CD4-positive, alpha-beta T cell treated with Interleukin-17A for 4 hours (primary cell): Measurements from ENCODE around the gene SHE.
A peak's percentile ranks its signal among the peaks of the same experiment; 100 is the strongest.
"Not testable (repeated sequence)": the region's sequence is repeated elsewhere in the genome, so short reads cannot be mapped to it uniquely, and the experiment has no call there.

Experiments
- DNase-seq: peaks from one replicate; pipeline ENCODE4 v3.0.0-alpha.2; 2020; ENCODE audit warnings: mixed read lengths

Gene SHE

DNA sequence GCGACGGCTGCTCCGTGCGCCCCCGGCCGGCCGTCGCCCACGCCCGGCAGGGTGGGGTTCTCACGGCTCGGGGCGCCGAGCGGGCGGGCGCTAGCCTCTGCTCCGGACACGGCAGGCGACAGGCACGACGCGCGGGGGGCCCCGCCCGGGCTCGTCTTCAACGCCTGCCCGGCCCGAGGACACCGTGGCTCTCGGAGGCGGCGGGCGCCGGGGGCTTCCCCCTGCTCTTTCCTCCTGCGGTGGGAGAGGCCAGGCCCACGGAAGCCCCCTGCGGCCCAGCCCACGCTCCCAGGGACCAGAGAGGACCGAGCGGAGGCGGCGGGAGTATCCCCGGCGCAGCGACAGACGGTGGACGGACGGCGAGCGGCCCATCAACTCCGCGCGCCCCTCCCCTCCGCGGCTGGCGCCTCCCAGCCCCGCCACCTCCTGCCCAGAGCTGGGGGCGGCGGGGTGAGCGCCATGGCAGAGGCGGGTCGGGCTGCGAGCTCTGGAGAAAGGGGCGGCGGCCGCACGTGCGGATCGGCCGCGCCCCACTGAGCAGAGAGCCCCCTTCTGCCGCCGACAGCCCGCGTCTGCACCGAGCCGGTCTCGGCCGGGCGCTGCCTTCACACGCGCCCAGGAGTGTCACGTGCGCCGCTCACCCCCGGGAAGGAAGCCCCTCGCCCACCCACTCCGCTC is at the start of gene SHE, which contains the start of gene TDRD10:
TSS of gene SHE (minus strand) at position 347 of the 678 bp plus-strand sequence. CDS start 386 bp downstream, outside the sequence.
TSS of gene TDRD10 (plus strand) at position 154 of the 678 bp plus-strand sequence. CDS start 4,685 bp downstream, outside the sequence.
- DNase-seq = peak; percentile 28

- DNase-seq = no peak
Observed at GRCh38 chr1:154551474-154551873, 49.3 kb upstream of the SHE start.

- DNase-seq = no peak
Observed at GRCh38 chr1:154550657-154551056, 48.4 kb upstream of the SHE start.

- DNase-seq = no peak
Observed at GRCh38 chr1:154550070-154550469, 47.9 kb upstream of the SHE start.

- DNase-seq = no peak
Observed at GRCh38 chr1:154549202-154549770, 47.1 kb upstream of the SHE start.

GRCh38 chr1:154548028-154548427 is 45.8 kb upstream of the SHE start:
- no peak for DNase-seq

- no peak for DNase-seq
Observed at GRCh38 chr1:154547105-154547732, 45.0 kb upstream of the SHE start.

- DNase-seq = peak; percentile 65
Observed at GRCh38 chr1:154546264-154547063, 44.3 kb upstream of the SHE start.

GRCh38 chr1:154541231-154541630 is 39.0 kb upstream of the SHE start:
- no peak for DNase-seq

DNA sequence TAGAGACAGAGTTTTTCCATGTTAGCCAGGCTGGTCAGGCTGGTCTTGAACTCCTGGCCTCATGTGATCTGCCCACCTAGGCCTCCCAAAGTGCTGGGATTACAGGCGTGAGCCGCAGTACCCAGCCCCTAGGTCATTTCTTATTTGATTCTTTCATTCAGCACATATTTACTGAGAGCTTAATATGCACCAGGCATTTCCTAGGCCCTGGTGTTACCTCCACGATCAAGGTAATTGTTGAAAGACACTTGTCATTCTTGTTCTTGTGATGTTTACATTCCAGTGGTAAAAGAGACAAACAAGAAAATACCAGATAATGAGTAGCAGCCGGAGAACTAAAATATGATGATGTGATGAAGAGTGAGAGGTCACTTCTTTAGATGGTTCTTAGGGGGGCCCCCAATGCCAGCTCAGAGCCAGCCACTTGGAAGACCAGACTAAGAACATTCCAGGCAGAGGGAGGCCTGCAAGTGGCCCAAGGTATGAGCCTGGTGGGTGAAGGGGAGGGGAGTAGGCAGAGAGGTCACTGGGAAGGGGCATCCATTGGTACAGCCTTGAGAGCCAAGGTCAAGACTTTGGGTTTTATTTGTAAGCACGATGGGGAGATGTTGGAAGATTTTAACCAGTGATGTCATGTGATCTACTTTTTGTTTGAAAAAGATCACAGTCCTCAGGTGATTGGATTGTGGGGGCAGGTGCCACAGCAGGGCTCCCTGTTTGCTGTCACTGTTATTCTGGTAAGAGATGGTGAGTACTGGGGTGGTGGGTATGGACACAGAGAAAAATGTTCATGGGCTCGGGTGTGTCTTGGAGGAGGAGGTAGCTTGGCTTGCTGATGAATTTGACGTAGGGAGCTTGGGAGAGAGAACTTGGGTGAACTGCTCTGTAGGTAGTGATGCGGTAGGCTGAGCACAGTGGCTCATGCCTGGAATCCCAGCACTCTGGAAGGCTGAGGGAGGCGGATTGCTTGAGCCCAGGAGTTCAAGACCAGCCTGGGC is 37.6 kb upstream of the SHE start:
- no peak for DNase-seq

GRCh38 chr1:154536570-154536969 is 34.4 kb upstream of the SHE start:
- DNase-seq = no peak

GRCh38 chr1:154533952-154534844 is 32.0 kb upstream of the SHE start:
- no peak for DNase-seq

GRCh38 chr1:154531950-154532349 is 29.7 kb upstream of the SHE start:
- DNase-seq = not testable (repeated sequence)

DNA sequence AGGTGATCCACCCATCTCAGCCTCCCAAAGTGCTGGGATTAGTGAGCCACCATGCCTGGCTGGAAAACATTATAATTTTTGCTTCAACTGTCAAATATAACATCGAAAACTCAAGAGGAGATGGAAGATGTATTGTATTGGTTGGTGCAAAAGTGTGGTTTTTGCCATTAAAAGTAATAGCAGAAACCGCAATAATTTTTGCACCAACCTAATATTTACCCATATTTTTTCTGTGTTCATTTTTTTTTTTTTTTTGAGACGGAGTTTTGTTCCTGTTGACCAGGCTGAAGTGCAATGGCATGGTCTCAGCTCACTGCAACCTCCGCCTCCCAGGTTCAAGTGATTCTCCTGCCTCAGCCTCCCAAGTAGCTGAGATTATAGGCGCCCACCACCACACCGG is 27.1 kb upstream of the SHE start:
- DNase-seq = no peak

DNA sequence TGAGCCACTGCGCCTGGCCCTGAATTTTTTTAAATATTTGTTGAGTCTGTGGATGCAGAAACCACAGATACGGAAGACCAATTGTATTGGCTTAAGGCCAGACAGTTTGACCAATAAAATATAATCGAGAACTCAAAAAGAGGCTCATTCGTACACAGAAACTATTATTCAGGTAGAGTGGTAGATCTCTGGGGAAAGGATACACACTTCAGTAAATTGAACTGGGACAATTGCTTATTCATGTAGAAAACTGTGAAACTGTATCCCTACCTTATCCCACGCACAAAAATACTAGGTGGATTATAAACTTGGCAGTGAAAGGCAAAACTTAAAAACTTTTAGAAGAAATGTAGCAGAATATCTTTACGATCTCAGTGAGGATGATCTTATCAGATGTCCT is 25.0 kb upstream of the SHE start:
- no peak for DNase-seq

DNA sequence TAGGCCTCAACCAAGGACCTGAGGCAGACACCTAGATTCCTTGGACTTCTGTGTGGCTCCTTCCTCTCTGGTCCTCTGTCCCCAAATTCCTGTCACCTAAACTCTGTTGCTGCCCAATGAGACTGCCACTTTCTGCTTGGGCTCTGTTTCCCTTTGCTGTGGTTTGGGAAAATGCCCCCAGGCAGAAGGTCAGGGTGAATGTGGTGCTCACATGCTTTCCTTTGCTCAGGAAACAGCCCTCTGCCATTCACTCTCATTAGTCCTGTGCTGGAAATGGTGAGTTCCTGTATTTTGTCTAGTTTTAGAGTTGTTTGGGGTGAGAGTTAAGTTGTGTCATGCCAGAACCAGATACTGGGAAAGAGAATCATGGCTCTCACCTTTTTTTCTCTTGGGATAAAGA is 22.7 kb upstream of the SHE start:
- DNase-seq = no peak

- no peak for DNase-seq
Observed at GRCh38 chr1:154521695-154522094, 19.5 kb upstream of the SHE start.

- DNase-seq = no peak
Observed at GRCh38 chr1:154520333-154520732, 18.1 kb upstream of the SHE start.

DNA sequence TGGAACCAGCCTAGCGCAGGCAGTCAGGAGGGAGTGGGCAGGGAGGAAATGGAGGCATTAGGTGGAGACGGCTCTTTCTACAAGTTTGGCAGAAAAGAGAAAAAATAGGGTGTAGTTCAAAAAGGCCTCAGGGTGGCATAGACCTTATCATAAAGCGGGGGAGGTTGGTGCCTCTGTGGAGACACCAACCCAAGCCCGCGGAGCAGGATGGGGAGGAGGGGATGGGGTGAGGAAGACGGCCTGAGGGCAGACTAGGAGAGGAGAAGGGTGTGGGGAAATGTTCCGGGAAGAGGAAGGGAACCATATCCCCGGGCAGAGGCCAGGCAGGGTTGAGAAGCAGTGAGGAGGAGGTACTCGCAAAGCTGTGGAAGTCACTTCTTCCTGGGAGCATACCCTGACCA is 17.4 kb upstream of the SHE start:
- DNase-seq = no peak

- no peak for DNase-seq
Observed at GRCh38 chr1:154517661-154518060, 15.4 kb upstream of the SHE start.

DNA sequence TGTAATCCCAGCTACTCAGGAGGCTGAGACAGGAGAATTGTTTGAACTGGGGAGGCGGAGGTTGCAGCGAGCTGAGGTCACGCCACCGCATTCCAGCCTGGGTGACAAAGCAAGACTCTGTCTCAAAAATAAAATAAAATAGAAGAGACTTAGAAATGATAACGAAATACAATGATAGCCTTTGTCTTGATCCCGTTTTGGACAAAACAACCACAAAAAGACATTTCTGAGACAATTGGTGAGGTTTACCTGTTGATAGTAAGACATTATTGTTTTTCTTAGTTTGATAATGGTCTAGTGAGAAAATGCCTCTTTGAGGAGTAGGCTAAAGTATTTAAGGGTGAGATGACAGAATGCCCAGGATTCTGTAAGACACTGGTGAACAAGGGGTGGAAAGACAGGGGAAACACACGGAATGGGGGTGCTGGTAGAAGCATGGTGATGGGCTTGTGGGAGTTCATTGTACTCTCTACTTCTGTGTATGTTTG is 11.9 kb upstream of the SHE start:
- no peak for DNase-seq
